Neuronal stem cell (in vitro differentiated cells): ENCODE results near the gene BCAS3.
A peak's percentile ranks its signal among the peaks of the same experiment; 100 is the strongest.

ENCODE experiments used
- DNase-seq: peaks from one replicate; pipeline ENCODE4 v3.0.0-alpha.2; 2013; ENCODE audit warnings: low spot score
- H2AFZ ChIP-seq: one replicate; pipeline ENCODE4 v1.6.1; 2013; ENCODE audit warnings: mild to moderate bottlenecking, low read length, inconsistent platforms
- H2AK5ac ChIP-seq: 2 replicates; pipeline ENCODE4 v1.6.1; 2013; ENCODE audit warnings: low read depth, mild to moderate bottlenecking, inconsistent platforms, low read length, moderate library complexity, mixed read lengths
- H2BK120ac ChIP-seq: 2 replicates; pipeline ENCODE4 v1.6.1; 2013; ENCODE audit warnings: low read depth, mild to moderate bottlenecking, inconsistent platforms, low read length, moderate library complexity, mixed read lengths
- H2BK12ac ChIP-seq: one replicate; pipeline ENCODE4 v1.6.1; 2013; ENCODE audit warnings: low read length, inconsistent platforms
- H2BK15ac ChIP-seq: 2 replicates; pipeline ENCODE4 v1.6.1; 2013; ENCODE audit warnings: mild to moderate bottlenecking, low read length, inconsistent platforms, mixed read lengths
- H2BK5ac ChIP-seq: one replicate; pipeline ENCODE4 v1.6.1; 2013; ENCODE audit warnings: inconsistent platforms, mild to moderate bottlenecking, low read length, moderate library complexity
- H3K14ac ChIP-seq: one replicate; pipeline ENCODE4 v1.6.1; 2013; ENCODE audit warnings: low read length, inconsistent platforms
- H3K18ac ChIP-seq: 2 replicates; pipeline ENCODE4 v1.6.1; 2013; ENCODE audit warnings: low read length, inconsistent platforms
- H3K23ac ChIP-seq: 2 replicates; pipeline ENCODE4 v1.6.1; 2013; ENCODE audit warnings: low read depth, mild to moderate bottlenecking, mixed read lengths, low read length, inconsistent platforms; ENCODE audit not compliant: poor library complexity
- H3K27ac ChIP-seq: replicated peaks from 3 replicates; pipeline ENCODE4 v1.5.1; 2013; ENCODE audit warnings: low read length, inconsistent platforms
- H3K27me3 ChIP-seq, 3 experiments: 2 replicates each; pipeline ENCODE4 v1.6.1; 2013; ENCODE audit warnings: low read length in 3 of 3, mild to moderate bottlenecking in 2 of 3, inconsistent platforms in 1 of 3, low read depth in 1 of 3, mixed read lengths in 1 of 3, moderate library complexity in 1 of 3; ENCODE audit not compliant: control insufficient read depth in 3 of 3, insufficient read depth in 3 of 3
- H3K36me3 ChIP-seq, 2 donors: replicated peaks in 1 of 2; 2 replicates each; pipeline ENCODE4 v1.6.1; 2013; ENCODE audit warnings: low read length in 2 of 2; ENCODE audit not compliant: control insufficient read depth in 2 of 2, insufficient read depth in 2 of 2
- H3K4ac ChIP-seq: 2 replicates; pipeline ENCODE4 v1.6.1; 2013; ENCODE audit warnings: inconsistent platforms, mild to moderate bottlenecking, low read length, moderate library complexity
- H3K4me1 ChIP-seq, 2 donors: 1 replicate in 1 of 2; 2 replicates in 1 of 2; pipeline ENCODE4 v1.6.1; 2013; ENCODE audit warnings: low read length in 2 of 2, low read depth in 1 of 2; ENCODE audit not compliant: control insufficient read depth in 2 of 2, insufficient read depth in 1 of 2
- H3K4me2 ChIP-seq: one replicate; pipeline ENCODE4 v1.6.1; 2013; ENCODE audit warnings: mild to moderate bottlenecking, low read length, inconsistent platforms; ENCODE audit not compliant: insufficient read depth, poor library complexity, severe bottlenecking
- H3K4me3 ChIP-seq, 2 donors: 2 replicates each; pipeline ENCODE4 v1.5.1; 2013; ENCODE audit warnings: low read length in 2 of 2, mild to moderate bottlenecking in 2 of 2, inconsistent platforms in 1 of 2, moderate library complexity in 1 of 2
- H3K79me1 ChIP-seq: one replicate; pipeline ENCODE4 v1.6.1; 2013; ENCODE audit warnings: low read depth, mild to moderate bottlenecking, inconsistent platforms, low read length, moderate library complexity
- H3K9ac ChIP-seq: one replicate; pipeline ENCODE4 v1.6.1; 2013; ENCODE audit warnings: mild to moderate bottlenecking, low read depth, low read length, inconsistent platforms; ENCODE audit not compliant: poor library complexity
- H3K9me3 ChIP-seq, 2 donors: replicated peaks in 1 of 2; 2 replicates each; pipeline versions ENCODE3 to v1.6.1; 2013; ENCODE audit warnings: low read length in 2 of 2, mild to moderate bottlenecking in 2 of 2, inconsistent platforms in 1 of 2, low read depth in 1 of 2, mixed read lengths in 1 of 2, moderate library complexity in 1 of 2; ENCODE audit not compliant: control insufficient read depth in 2 of 2, insufficient read depth in 1 of 2
- H4K8ac ChIP-seq: one replicate; pipeline ENCODE4 v1.6.1; 2013; ENCODE audit warnings: low read depth, mild to moderate bottlenecking, inconsistent platforms, low read length, moderate library complexity
- H4K91ac ChIP-seq: one replicate; pipeline ENCODE4 v1.6.1; 2013; ENCODE audit warnings: low read length, low read depth, mild to moderate bottlenecking, inconsistent platforms; ENCODE audit not compliant: poor library complexity
- WGBS, 2 donors: extraction: QIAGEN DNeasy Blood & Tissue Kit; methylation state at CpG; one replicate each; pipeline ENCODE4 v1.1.7; 2013; ENCODE audit warnings: missing lambda C conversion rate in 2 of 2, mixed read lengths in 1 of 2; ENCODE audit not compliant: insufficient read length in 2 of 2, insufficient replicate concordance in 1 of 2; ENCODE audit errors: extremely low coverage in 2 of 2; 5-methylcytosine and 5-hydroxymethylcytosine counted together

BCAS3 gene

GRCh38 chr17:61384692-61385576 is 707.3 kb downstream of the BCAS3 start:
- H2AK5ac ChIP-seq: peak overlapping the region; percentile 87
- peak overlapping the region; percentile 20 for H2BK15ac ChIP-seq
- H3K23ac ChIP-seq: no peak overlapping the region
- H3K27ac ChIP-seq: no peak overlapping the region
- H3K4ac ChIP-seq: no peak overlapping the region
- H3K79me1 ChIP-seq: peaks cover 1% of the 10 kb centered on the region
- no peaks in the 10 kb centered on the region for H3K9me3 ChIP-seq
- peak overlapping the region; percentile 84 for H3K18ac ChIP-seq
- peak overlapping the region; percentile 35 for H3K9ac ChIP-seq
- H4K8ac ChIP-seq: no peak overlapping the region
- no peak overlapping the region for H2AFZ ChIP-seq
- H3K4me2 ChIP-seq: no peak overlapping the region
- H2BK120ac ChIP-seq: peak overlapping the region; percentile 77
- peaks cover 0 to 2% (median 0%) of the 10 kb centered on the region in 3 experiments for H3K27me3 ChIP-seq
- H3K4me3 ChIP-seq: no peak overlapping the region
- peak overlapping the region; percentile 63 for H2BK5ac ChIP-seq
- H3K14ac ChIP-seq: peak overlapping the region; percentile 31
- no peak for DNase-seq
- no peak overlapping the region for H2BK12ac ChIP-seq
- WGBS, 2 donors: no CpG with 5 or more reads among the region's 13 CpGs
- H3K36me3 ChIP-seq: no peaks in the 10 kb centered on the region
- H3K4me1 ChIP-seq: peaks cover 2 to 10% of the 10 kb centered on the region in 2 donors
- no peak overlapping the region for H4K91ac ChIP-seq

- H3K4me1 ChIP-seq: peaks cover 0 to 7% of the 10 kb centered on the region in 2 donors
- no peaks in the 10 kb centered on the region for H3K9me3 ChIP-seq
- no peak overlapping the region for H2BK12ac ChIP-seq
- H3K4me2 ChIP-seq: no peak overlapping the region
- H2AFZ ChIP-seq: no peak overlapping the region
- peak overlapping the region; percentile 84 for H3K18ac ChIP-seq
- peak overlapping the region; percentile 31 for H3K14ac ChIP-seq
- DNase-seq: no peak
- no CpG with 5 or more reads among the region's 15 CpGs for WGBS, 2 donors
- H3K9ac ChIP-seq: no peak overlapping the region
- H4K91ac ChIP-seq: no peak overlapping the region
- no peaks in the 10 kb centered on the region for H3K36me3 ChIP-seq
- H4K8ac ChIP-seq: no peak overlapping the region
- no peak overlapping the region for H3K4me3 ChIP-seq
- no peak overlapping the region for H3K27ac ChIP-seq
- H3K4ac ChIP-seq: no peak overlapping the region
- H2BK15ac ChIP-seq: no peak overlapping the region
- peaks cover 1% of the 10 kb centered on the region for H3K79me1 ChIP-seq
- H3K23ac ChIP-seq: no peak overlapping the region
- H3K27me3 ChIP-seq: peaks cover 0 to 2% (median 0%) of the 10 kb centered on the region in 3 experiments
- H2BK120ac ChIP-seq: no peak overlapping the region
- peak overlapping the region; percentile 58 for H2AK5ac ChIP-seq
- H2BK5ac ChIP-seq: no peak overlapping the region
These were observed 708.1 kb downstream of the BCAS3 start for GRCh38 chr17:61385577-61386236.

GRCh38 chr17:61386251-61386650 is 708.6 kb downstream of the BCAS3 start:
- Histone ChIP-seq H3K4me3 (no peak overlapping the region), H3K14ac (no peak overlapping the region), H3K18ac (no peak overlapping the region), H2BK12ac (no peak overlapping the region), H2BK5ac (no peak overlapping the region), H3K27me3 (peaks cover 0 to 4% (median 3%) of the 10 kb centered on the region in 3 experiments), H3K23ac (no peak overlapping the region), H3K79me1 (peaks cover 1% of the 10 kb centered on the region), H3K4me2 (no peak overlapping the region), H2AK5ac (no peak overlapping the region), H4K8ac (no peak overlapping the region), H3K27ac (no peak overlapping the region), H2BK120ac (no peak overlapping the region), H3K36me3 (no peaks in the 10 kb centered on the region), H2BK15ac (no peak overlapping the region), H2AFZ (no peak overlapping the region), H3K4me1 (peaks cover 0 to 4% of the 10 kb centered on the region in 2 donors), H4K91ac (no peak overlapping the region), H3K9me3 (no peaks in the 10 kb centered on the region), H3K4ac (no peak overlapping the region), H3K9ac (no peak overlapping the region)
- DNase-seq: no peak
- WGBS, 2 donors: no CpG with 5 or more reads among the region's 6 CpGs

GRCh38 chr17:61387011-61387410 is 709.4 kb downstream of the BCAS3 start:
- Histone ChIP-seq H3K14ac (peak overlapping the region; percentile 79), H3K18ac (peak overlapping the region; percentile 80), H3K4me1 (peaks cover 0 to 4% of the 10 kb centered on the region in 2 donors), H2BK120ac (no peak overlapping the region), H2AFZ (no peak overlapping the region), H3K9ac (peak overlapping the region; percentile 30), H4K8ac (no peak overlapping the region), H4K91ac (no peak overlapping the region), H2BK15ac (no peak overlapping the region), H3K36me3 (no peaks in the 10 kb centered on the region), H3K9me3 (no peaks in the 10 kb centered on the region), H3K79me1 (peaks cover 1% of the 10 kb centered on the region), H3K23ac (no peak overlapping the region), H2BK12ac (no peak overlapping the region), H3K27me3 (peaks cover 0 to 11% (median 3%) of the 10 kb centered on the region in 3 experiments), H3K27ac (no peak overlapping the region), H2AK5ac (peak overlapping the region; percentile 57), H3K4me3 (peak overlapping the region in 1 of 2 donors; percentile 11), H3K4ac (no peak overlapping the region), H2BK5ac (no peak overlapping the region), H3K4me2 (no peak overlapping the region)
- DNase-seq: no peak
- WGBS, 2 donors: no CpG with 5 or more reads among the region's 8 CpGs
